Mesothelial cell of epicardium (in vitro differentiated cells): Measurements from ENCODE around the gene BIN1. TPM values are rescaled to one million over a fixed set of nuclear protein-coding genes. Genes with fewer than 3 reads are reported as not detected.

Experiments used
- DNase-seq, 2 experiments: peaks; one replicate each; pipeline ENCODE4 v3.0.0; 2021; ENCODE audit warnings: low spot score in 2 of 2; ENCODE audit not compliant: unreplicated experiment in 2 of 2
- H3K27ac Mint-ChIP-seq: 2 replicates; pipeline ENCODE4 v1.8.0; 2021; ENCODE audit warnings: mixed read lengths
- H3K27me3 Mint-ChIP-seq: 2 replicates; pipeline ENCODE4 v1.8.0; 2021; ENCODE audit warnings: low read depth, mixed read lengths
- H3K36me3 Mint-ChIP-seq: 2 replicates; pipeline ENCODE4 v1.8.0; 2021; ENCODE audit warnings: mixed read lengths
- H3K4me1 Mint-ChIP-seq: 2 replicates; pipeline ENCODE4 v1.8.0; 2021; ENCODE audit warnings: mixed read lengths
- H3K4me3 Mint-ChIP-seq: 2 replicates; pipeline ENCODE4 v1.8.0; 2021; ENCODE audit warnings: mild to moderate bottlenecking, moderate library complexity, mixed read lengths
- H3K9me3 Mint-ChIP-seq: 2 replicates; pipeline ENCODE4 v1.8.0; 2021; ENCODE audit warnings: mixed read lengths
- total RNA-seq: library from RNA; stranded (reverse); gene quantifications from 3 replicates; pipeline ENCODE4 v1.2.1, GENCODE V29; 2021
- TF ChIP-seq, protein P1 (sequence below): fragments of 200-600 bp; sonication (generic); IDR thresholded peaks from one replicate; pipeline ENCODE4 v1.5.0; 2021; ENCODE audit warnings: antibody characterized with exemption; ENCODE audit not compliant: unreplicated experiment

BIN1 gene
- total RNA-seq, 1 donor from 2014 or later, result 45.7 TPM

DNA sequence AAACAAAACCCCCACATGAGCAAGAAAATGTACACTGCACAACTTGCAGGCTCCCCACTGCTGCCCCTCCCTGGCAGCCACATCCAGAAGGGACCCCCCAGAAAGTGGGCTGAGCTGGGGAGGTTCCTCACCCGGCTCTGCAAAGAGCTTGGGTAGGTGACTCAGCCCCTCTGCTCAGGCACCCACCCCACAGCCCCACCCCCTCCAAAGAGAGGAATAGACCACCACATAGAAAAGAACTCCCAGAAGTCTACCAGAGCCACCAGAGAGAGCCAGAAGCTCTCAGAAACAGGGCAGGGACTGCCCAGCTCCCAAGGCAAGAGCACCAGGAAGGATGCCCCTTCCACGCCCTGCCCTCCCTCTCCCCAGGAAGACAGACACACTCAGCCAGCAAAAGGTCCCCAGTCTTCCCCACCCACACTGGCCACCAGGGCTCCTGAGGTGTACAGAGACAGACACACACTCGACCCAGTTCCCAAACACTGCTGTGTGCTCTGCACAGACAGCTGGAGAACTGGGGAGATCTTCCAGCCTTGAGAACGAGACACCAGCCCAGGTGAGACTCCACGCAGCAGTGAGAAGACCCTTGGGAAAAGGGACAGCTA is 28.2 kb downstream of the BIN1 start:
- Mint-ChIP-seq H3K4me1 (peaks cover 37% of the 10 kb centered on the region), H3K27me3 (no peaks in the 10 kb centered on the region), H3K9me3 (no peaks in the 10 kb centered on the region), H3K36me3 (no peaks in the 10 kb centered on the region), H3K27ac (no peak overlapping the region), H3K4me3 (no peak overlapping the region)
- no peak for DNase-seq
- TF ChIP-seq, protein P1, sequence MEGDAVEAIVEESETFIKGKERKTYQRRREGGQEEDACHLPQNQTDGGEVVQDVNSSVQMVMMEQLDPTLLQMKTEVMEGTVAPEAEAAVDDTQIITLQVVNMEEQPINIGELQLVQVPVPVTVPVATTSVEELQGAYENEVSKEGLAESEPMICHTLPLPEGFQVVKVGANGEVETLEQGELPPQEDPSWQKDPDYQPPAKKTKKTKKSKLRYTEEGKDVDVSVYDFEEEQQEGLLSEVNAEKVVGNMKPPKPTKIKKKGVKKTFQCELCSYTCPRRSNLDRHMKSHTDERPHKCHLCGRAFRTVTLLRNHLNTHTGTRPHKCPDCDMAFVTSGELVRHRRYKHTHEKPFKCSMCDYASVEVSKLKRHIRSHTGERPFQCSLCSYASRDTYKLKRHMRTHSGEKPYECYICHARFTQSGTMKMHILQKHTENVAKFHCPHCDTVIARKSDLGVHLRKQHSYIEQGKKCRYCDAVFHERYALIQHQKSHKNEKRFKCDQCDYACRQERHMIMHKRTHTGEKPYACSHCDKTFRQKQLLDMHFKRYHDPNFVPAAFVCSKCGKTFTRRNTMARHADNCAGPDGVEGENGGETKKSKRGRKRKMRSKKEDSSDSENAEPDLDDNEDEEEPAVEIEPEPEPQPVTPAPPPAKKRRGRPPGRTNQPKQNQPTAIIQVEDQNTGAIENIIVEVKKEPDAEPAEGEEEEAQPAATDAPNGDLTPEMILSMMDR, result no peak

DNA sequence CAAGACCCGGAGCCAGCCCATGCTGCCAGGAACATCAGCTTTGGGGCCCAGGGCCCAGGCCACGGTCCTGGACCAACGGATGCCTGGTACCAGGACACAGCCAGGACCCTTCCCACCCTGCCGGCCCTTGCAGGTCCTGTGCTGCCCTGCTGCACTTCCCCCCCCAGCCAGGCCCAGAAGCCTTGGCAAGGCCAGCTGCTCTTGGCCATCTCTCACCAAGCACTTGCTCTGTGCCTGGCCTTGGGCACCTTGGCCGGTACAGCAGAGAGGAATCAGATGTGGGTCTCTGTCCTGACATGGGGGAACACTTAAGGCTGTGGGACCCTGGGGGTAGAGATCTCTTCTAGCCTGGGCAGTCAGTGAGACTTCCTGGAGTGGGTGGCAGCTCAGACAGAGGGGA is 28.9 kb downstream of the BIN1 start:
- H3K4me3 Mint-ChIP-seq, result no peak overlapping the region
- TF ChIP-seq, protein P1, result no peak
- DNase-seq, result no peak
- H3K9me3 Mint-ChIP-seq, result no peaks in the 10 kb centered on the region
- H3K4me1 Mint-ChIP-seq, result peaks cover 30% of the 10 kb centered on the region
- H3K27me3 Mint-ChIP-seq, result no peaks in the 10 kb centered on the region
- H3K36me3 Mint-ChIP-seq, result no peaks in the 10 kb centered on the region
- H3K27ac Mint-ChIP-seq, result no peak overlapping the region

DNA sequence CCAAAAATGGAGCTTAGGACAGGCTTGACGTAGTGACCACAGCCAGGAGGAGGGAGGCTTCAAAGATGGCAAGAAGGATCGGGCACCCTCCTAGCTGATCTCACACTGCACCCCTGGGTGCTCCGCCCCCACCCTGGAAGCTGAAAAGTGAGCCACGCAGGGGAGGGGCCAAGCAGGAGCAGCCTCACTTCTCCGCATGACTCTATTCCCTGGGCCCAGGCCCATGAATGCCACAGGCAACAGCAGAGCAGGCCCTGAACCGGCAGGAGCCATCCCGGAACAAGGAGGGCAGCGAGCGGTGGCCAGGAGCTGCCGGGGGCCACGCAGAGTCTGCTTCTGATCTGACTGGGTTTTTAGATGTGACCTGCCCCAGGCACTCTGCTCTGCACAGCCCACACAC is 30.0 kb downstream of the BIN1 start:
- H3K36me3 Mint-ChIP-seq, result no peaks in the 10 kb centered on the region
- no peak overlapping the region for H3K27ac Mint-ChIP-seq

DNA sequence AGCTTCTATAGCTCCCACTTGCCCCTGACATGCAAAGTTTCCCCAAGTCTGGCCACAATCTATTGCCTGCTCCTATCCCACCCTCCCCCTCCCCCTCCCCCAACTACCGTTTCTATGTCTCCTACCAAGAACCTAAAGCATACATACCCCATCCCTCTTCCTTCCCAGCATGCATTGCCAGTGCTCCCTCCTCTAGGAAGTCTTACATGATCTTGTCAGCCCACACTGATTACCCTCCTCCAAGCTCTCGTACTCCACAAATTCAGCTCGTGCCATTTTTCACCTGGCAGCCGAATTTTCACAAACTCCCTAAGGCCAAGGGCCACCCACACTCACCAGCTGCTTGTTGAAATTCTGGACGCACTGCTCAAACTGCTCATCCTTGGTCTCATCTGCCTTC is 30.7 kb downstream of the BIN1 start:
- Mint-ChIP-seq H3K9me3 (no peaks in the 10 kb centered on the region), H3K4me1 (peaks cover 20% of the 10 kb centered on the region), H3K4me3 (no peak overlapping the region), H3K27me3 (no peaks in the 10 kb centered on the region), H3K27ac (no peak overlapping the region), H3K36me3 (no peaks in the 10 kb centered on the region)
- no peak for DNase-seq
- TF ChIP-seq, protein P1, result no peak

More for the DNA sequence above, 30.0 kb downstream of the BIN1 start:
- H3K27me3 Mint-ChIP-seq, result no peaks in the 10 kb centered on the region
- no peak for DNase-seq
- H3K4me3 Mint-ChIP-seq, result no peak overlapping the region
- TF ChIP-seq, protein P1, result no peak
- peaks cover 25% of the 10 kb centered on the region for H3K4me1 Mint-ChIP-seq
- H3K9me3 Mint-ChIP-seq, result no peaks in the 10 kb centered on the region

DNA sequence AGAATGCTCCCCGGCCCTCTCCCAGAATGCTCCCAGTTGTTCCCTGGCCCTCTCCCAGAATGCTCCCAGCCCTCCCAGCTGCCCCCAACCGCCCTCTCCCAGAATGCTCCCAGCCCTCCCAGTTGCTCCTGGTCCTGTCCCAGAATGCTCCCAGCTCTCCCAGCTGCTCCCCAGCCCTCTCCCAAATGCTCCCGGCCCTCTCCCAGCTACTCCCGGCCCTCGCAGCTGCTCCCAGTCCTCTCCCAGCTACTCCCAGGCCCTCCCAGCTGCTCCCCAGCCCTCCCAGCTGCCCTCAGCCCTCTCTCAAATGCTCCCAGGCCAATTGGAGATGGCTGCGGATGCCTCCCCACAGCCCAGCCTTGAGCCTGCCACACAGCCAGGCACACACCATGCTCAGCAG is 31.1 kb downstream of the BIN1 start:
- TF ChIP-seq, protein P1, result no peak
- DNase-seq, result no peak
- Mint-ChIP-seq H3K36me3 (no peaks in the 10 kb centered on the region), H3K9me3 (no peaks in the 10 kb centered on the region), H3K27me3 (no peaks in the 10 kb centered on the region), H3K27ac (no peak overlapping the region), H3K4me1 (peaks cover 20% of the 10 kb centered on the region), H3K4me3 (no peak overlapping the region)

DNA sequence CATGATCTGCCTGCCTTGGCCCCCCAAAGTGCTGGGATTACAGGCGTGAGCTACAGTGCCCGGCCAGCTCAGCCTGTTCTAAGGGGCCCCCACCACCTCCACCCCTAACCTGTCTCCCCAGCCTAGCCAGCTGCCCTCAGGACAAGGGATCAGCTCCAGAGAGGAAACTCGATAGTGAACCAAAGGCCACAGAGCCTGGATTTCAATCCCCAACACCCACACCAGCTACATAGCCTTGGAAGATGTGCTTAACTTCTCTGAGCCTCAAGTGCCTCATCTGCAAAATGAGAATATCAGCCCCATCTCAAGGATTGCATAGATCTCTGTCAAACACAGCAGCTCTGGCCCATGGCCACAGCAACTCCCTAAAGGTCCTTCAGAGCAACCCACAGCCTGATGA is 32.0 kb downstream of the BIN1 start:
- no peak overlapping the region for H3K27ac Mint-ChIP-seq

More for the DNA sequence above, 32.0 kb downstream of the BIN1 start:
- no peaks in the 10 kb centered on the region for H3K27me3 Mint-ChIP-seq
- no peaks in the 10 kb centered on the region for H3K36me3 Mint-ChIP-seq
- H3K9me3 Mint-ChIP-seq, result no peaks in the 10 kb centered on the region
- peaks cover 14% of the 10 kb centered on the region for H3K4me1 Mint-ChIP-seq
- no peak overlapping the region for H3K4me3 Mint-ChIP-seq
- DNase-seq, result no peak
- TF ChIP-seq, protein P1, result no peak
